HG02981 (cell line): ENCODE results near the gene IFIT1.
"Not testable (repeated sequence)": the region's sequence is repeated elsewhere in the genome, so short reads cannot be mapped to it uniquely, and the experiment has no call there.

Source experiments
- ATAC-seq: cut with Tn5 transposase; IDR thresholded peaks from one replicate; pipeline ENCODE4 v1.9.1; 2021; ENCODE audit warnings: mild to moderate bottlenecking, moderate library complexity; ENCODE audit not compliant: unreplicated experiment

IFIT1 gene

DNA sequence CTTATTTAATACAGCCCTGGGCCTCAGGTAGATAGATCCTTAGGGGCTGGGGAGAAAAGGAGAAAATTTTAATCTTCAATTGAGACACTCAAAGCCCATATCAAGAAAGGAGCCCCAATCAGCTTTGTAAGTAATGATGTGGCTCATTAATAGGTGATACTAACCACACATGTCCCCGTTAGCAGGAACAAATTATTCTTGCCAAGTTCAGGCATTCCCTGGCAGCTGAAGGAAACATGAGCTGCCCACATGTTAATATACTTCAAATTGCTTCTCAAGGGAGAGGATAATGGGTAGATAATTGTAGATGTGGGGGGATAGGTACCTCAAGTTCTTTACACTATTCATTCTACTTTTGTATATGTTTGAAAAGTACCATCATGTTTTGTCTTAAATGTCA is 36.5 kb downstream of the IFIT1 start:
- ATAC-seq = no peak

- no peak for ATAC-seq
Observed at GRCh38 chr10:89431977-89432376, 39.6 kb downstream of the IFIT1 start.

DNA sequence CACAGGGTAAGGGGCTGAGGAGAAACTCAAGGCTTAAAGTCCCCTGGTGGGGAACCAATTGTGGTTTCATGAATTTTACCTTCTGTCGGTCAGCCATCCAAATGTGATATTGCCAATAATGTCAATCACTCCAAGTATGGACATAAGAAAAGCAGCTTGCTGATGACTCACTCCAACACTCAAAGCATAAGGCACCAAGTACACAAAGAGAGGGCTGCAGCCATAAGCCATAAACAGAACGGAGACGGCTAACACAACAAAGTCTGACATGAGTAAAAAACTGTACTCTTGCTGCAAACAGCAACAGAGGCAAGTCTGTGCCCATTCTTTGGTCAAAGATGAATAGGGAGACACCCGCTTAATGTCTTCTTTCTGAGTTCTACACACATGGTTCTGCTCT is 46.1 kb downstream of the IFIT1 start:
- ATAC-seq = no peak

DNA sequence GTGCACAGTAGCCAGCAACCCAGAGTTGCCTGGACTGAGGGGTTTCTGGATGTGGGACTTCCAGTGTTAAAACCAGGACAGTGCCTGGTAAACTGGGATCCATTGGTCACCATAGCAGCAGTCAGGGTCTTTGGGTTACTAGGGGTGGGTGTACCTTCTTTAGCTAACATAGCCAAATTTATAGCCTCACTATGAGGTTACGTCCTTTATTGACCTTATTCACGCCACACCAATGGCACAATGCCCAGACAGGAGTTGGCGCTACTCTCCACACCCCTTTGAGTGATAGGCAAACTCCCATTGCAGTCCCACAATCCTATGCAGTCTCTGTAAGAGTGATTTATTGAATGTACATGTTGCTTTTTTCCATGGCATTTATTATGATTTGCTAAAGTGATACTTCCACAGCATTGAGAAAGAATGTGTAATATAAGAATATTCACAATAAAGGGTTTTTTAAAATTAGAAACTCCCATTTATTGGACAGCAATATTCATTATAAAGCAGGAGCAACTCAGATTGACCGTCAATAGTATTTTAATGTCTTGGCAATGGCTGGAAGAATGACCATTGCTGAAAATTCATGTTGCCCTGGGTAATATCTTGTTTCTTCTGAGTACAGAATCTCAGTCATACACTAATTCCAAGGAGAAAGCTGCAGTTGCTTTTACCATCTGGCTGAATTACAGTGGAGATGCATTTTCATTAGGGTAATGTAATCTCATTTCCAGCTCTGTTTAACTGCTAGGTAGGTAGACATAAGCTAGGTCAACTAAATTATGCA is 48.0 kb downstream of the IFIT1 start:
- no peak for ATAC-seq

- ATAC-seq = no peak
Observed at GRCh38 chr10:89442289-89442688, 49.9 kb downstream of the IFIT1 start.

DNA sequence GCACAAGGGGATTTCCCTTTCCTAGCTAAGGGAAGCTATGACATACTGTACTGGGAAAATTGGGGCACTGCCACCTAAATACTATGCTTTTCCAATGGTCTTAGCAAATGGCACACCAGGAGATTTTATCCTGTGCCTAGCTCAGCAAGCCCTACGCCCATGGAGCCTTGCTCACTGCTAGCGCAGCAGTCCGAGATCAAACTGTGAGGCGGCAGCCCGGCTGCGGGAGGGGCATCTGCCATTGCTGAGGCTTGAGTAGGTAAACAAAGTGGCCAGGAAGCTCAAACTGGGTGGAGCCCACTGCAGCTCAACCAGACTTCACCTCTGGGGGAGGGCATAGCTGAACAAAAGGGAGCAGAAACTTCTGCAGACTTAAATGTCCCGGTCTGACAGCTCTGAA is 52.4 kb downstream of the IFIT1 start:
- not testable (repeated sequence) for ATAC-seq

- no peak for ATAC-seq
Observed at GRCh38 chr10:89450901-89451300, 58.5 kb downstream of the IFIT1 start.

DNA sequence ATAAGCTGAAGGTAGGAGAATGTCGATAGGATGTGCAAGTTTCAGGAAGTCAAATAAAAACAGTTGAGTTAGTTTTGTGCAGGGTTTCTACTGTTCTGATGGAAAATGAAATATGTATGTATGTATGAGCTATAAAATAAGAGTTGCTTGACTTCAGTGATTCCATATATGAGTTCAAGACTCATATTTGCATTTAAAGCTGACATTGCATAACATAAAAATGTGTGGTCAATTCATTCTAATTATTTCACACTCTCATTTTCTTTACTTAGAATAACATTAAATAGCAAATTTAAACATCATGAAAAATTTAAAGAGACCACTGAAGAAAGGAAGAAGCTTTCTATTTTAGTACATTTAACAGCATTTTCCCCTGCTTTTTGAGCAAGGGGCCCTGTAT is 59.8 kb downstream of the IFIT1 start:
- no peak for ATAC-seq

GRCh38 chr10:89454561-89455347 is 62.3 kb downstream of the IFIT1 start:
- ATAC-seq = no peak
